ENCODE measurements around the gene ERVH48-1.

- TF ChIP-seq EZH2phosphoT487 (IDR thresholded peaks at IDR 0.05; ENCODE audit: low read length) (no peak), EZH2 (optimal IDR thresholded peaks at IDR 0.05; ENCODE audit: low read depth, low read length) (no peak)
These were observed at the start of gene ERVH48-1 for GRCh38 chr21:42925114-42925926.

Data from MM.1S (cell line).